Activated CD4-positive, alpha-beta T cell treated with anti-CD3 and anti-CD28 coated beads, Interleukin-2, amount 50 U/mL, for 16 hours (primary cell): Measurements from ENCODE around the gene NCSTN.
"Not testable (repeated sequence)": the region's sequence is repeated elsewhere in the genome, so short reads cannot be mapped to it uniquely, and the experiment has no call there.

ENCODE experiments used
- DNase-seq: peaks from one replicate; pipeline ENCODE4 v3.0.0-alpha.2; 2020

NCSTN gene

GRCh38 chr1:160374306-160375110 lies 31.3 kb downstream of the NCSTN start:
- no peak for DNase-seq

DNA sequence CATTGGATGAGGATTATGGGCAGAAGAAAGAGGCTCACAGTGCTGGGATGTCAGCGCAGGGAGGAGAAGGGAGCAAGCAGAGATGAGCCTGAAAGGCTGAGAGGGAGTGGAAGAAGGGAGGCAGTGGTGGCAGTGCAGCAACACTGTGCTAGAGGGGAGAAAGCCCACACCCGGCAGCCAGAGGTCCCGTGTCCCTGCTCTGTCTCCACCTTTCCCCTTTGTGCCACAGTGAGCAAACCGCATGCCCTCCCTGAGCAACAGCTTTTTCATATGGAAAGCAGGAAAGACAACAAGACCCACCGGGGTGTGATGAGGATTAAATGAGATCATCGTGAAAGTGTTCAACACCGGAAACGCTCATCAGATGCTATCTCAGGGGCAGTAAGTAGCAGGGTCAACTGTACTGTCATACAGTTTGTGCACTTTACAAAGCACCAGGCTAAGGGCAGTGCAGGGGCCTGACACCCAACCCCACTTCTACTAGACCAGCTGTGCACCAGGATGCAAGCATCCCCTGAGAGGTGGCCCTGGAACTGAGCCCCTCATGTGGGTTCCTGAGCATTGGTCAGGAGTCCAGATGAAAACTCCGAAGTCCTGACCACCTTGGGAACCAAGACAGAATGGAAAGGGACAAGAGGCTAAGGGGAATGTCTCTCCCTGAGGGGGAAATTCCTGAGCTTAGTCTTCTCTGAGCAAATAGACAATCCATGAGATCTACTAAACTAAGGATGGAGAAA lies 32.8 kb downstream of the NCSTN start:
- peak; percentile 37 for DNase-seq

- DNase-seq: peak; percentile 63
Measured at GRCh38 chr1:160376525-160377131, 33.4 kb downstream of the NCSTN start.

DNA sequence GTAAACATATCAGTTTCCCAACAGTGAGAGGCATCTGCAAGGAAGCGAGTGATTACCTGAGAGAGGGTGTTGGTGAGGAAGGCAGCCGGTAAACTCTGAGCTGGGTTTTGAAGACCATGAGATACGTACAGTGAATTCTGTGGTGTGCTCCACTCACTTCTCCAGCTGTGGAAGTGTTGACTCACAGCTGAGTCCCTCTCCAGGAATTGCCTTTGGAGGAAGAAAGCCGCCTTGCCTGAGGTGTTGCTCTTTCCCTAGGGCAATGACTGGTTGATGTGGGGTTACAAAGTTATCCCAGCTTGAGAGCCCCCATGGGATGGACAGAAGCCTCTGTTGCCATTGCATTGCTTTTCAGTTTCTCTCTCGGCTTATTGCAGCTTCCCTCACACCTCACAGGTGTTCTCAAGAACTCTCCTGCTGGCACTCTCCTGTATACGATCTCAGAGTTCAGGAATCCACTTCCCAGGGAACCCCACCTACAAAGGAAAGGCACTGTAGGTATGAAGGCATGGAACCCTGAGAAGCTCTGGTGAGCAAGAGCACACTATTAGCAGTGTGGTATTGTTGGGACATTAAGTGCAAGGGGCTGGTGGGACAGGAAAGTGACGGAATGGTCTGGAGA lies 34.5 kb downstream of the NCSTN start:
- no peak for DNase-seq

DNA sequence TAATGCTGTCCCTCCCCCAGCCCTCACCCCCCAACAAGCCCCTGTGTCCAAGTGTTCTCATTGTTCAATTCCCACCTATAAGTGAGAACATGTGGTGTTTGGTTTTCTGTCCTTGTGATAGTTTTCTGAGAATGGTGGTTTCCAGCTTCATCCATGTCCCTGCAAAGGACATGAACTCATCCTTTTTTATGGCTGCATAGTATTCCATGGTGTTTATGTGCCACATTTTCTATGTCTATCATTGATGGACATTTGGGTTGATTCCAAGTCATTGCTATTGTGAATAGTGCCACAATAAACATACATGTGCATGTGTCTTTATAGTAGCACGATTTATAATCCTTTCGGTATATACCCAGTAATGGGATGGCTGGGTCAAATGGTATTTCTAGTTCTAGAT lies 41.6 kb downstream of the NCSTN start:
- not testable (repeated sequence) for DNase-seq

- DNase-seq: not testable (repeated sequence)
Measured at GRCh38 chr1:160388406-160388805, 45.2 kb downstream of the NCSTN start.

- no peak for DNase-seq
Measured at GRCh38 chr1:160394673-160395072, 51.5 kb downstream of the NCSTN start.

GRCh38 chr1:160397651-160398050 lies 54.5 kb downstream of the NCSTN start:
- no peak for DNase-seq

- no peak for DNase-seq
Measured at GRCh38 chr1:160398823-160399222, 55.6 kb downstream of the NCSTN start.

DNA sequence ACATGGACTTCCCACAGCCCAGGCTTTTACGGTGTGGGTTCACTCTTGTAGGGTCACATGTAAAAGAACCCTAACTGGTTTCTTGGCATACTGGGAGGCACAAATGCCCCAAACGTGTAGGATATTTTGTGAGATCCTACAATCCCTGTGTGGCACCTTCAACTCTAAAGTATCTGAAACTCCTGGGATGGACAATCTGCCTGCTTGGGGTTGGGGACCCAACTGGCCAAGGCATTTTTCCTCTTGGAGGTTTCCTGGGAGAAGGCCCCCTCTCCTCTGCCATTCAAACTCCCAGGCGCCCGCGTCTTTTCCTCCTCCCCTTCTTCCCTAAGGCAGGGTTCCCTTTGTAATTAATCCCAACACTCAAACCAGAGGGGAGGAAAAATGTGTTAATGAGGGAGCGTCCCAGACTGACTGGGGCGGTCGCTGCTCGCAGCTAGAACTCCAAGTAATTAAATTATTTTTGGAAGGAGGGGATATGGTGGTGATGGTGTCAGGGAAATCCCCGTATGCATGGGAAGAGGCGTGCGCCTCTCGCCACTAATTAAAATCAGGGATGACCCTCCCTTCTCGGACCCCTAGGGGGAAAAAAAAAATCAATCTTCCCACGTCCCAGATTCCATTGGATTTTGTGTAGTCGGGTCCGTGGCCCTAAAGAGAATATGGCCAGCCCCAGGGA lies 56.5 kb downstream of the NCSTN start:
- no peak for DNase-seq

DNA sequence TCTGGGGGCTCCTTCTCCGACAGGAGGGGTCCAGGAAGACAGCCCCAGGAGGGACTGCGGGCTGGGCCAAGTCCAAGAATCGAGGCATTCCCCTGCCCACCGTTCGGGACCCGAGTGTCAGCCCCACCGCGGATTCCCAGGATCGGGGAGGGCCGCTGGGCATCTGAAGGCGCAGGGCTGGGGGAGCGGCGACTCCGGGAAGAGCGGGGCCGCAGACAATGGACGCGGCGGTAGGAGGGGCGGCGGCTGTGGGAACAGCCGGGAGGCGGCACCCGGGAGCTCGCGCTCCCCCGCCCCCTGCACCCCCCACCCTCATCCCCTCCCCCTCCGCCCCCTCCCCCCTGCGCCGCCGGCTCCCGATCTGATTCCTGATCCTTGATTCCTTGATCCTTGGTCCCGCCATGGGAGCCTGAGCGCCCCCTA lies 57.1 kb downstream of the NCSTN start, which contains the start of gene VANGL2:
Gene VANGL2 (plus strand): TSS at position 342 of the 423 bp plus-strand sequence. CDS start 15,274 bp downstream, outside the sequence.
- peak; percentile 12 for DNase-seq

DNA sequence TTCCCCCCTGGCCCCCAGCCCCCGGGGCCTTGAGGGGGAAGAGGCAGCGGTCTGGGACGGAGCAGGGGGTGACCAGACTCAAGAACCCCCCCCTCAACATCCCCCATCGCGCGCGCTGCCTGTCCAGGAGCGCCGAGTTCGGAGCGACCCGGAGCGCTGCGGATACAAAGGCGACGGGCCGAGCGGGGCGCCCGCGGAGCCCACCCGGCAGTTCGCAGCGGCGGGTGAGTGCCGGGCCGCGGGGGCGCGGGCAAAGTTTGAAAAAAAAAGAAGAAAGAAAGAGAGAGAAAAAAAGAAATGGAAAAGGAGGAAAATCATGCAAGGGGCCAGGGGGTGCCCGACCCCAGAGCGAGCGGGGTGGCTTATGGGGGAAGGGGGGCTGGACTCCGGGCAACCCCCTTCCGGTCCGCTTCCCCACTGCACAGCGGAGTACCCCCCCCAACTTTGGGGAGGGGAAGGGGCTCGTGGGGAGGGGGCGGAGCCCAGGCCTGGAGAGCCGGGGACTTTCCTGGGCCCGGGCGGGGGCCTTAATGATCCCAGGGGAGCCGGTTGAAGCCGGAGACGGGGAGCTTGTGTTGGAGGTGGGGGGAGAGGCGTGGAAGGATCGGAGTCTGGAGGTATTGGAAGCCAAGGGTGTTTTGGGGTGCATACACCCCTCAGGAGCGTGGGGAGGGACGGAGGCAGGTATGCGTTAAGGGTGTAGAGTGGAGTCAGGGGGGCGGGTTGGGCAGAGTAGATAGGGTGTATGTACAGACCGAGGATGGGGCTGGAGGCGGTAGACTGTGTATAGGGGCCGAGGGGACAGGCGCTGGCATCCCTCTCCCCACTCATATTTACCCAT lies 57.7 kb downstream of the NCSTN start:
- no peak for DNase-seq

DNA sequence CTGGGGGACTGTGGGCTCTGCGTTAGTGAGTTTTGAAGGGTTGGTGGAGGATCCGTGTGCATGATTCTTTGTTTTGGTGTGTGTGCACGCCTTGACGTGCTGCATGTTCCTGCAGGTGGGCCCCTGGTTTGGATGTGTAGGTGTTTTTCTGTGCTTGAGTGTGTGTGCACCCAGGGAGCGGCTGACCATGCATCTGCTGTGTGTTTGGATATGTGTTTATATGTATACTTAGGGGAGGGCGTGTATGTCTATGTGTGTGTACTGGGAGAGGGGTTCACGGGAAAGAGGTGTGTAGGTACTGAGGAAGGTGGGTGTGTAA lies 58.3 kb downstream of the NCSTN start:
- no peak for DNase-seq

DNA sequence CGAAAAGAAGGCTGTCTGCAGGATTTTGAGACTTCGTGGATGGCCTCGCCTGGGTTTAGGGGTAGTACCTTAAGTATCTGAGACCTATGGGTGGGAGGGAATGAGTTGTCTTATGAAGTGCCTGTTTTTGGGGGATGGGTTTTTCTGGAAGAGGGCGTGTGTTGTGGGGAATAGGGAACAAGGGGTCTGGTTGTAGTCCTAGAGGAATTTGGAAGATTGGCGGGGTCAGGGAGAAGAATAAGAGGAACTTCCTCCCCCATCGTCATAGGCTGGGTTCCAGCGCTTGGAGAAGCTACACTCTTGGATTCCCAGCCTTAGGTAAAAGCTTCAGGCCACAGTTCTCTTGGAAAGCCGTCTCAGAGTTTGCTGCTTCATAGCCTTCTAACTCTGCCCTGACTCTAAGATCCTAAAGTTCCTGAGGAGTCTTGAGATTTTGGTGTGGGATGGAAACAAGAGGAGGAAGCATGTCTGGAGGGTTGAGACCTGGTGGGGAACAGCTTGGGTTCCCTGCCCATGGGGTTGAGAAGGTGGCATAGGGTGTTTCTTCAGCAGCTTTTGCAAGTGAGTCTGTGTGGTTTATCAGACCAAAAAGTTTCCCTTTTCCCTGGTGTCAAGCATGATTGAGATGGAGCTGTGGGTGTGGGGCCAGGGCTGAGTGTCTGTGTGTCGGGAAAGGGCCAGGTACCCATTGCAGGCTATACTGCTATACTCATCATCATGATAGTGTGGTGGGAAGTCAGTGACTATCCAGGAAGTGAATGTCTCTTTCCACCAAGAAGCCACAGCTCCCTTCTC lies 59.0 kb downstream of the NCSTN start:
- DNase-seq: no peak

- DNase-seq: no peak
Measured at GRCh38 chr1:160403244-160403643, 60.1 kb downstream of the NCSTN start.

DNA sequence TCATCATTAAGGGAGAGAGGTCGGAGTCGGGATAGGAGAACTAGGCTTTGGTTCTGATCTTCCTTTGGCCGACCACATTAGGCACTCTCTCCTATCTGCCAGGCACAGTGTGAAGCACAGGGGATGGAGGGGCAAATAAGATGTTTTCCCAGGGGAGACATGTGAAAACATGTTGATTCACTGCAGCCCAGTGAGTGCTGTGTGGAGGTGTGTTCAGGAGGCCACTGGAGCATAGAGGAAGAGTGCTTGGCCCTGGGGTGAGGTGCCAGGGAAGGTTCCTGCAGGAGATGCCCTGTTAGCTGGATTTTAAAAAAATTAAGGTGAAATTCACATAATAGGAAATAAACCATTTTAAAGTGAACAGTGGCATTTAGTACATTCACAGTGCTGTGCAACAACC lies 60.9 kb downstream of the NCSTN start:
- DNase-seq: no peak

DNA sequence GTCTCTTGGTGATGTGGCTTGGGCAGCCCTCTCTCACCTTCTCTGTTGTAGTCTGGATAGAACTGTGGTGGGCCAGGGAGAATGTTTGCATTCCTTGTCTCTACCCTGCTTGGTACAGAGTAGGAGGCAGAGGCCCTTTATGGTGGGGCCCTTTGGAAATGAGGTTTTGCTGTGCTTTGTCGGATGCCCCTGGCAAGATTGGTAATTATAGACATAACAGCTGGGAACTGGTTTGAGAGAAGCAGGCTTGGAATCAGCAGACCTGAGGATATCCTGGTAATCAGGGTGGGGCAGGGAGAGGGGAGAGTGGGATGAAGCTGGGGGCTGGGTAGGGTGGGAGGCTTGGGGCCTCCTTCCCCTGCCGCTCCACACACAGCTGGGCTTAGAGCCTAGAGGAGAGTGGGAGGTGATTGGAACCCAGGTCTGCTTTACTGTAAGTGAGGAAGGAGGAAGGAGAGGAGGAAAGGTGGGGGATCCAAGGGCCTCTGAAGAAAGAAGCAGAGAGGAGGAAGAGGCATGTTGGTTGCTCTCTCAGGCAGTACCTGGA lies 62.2 kb downstream of the NCSTN start:
- DNase-seq: no peak

DNA sequence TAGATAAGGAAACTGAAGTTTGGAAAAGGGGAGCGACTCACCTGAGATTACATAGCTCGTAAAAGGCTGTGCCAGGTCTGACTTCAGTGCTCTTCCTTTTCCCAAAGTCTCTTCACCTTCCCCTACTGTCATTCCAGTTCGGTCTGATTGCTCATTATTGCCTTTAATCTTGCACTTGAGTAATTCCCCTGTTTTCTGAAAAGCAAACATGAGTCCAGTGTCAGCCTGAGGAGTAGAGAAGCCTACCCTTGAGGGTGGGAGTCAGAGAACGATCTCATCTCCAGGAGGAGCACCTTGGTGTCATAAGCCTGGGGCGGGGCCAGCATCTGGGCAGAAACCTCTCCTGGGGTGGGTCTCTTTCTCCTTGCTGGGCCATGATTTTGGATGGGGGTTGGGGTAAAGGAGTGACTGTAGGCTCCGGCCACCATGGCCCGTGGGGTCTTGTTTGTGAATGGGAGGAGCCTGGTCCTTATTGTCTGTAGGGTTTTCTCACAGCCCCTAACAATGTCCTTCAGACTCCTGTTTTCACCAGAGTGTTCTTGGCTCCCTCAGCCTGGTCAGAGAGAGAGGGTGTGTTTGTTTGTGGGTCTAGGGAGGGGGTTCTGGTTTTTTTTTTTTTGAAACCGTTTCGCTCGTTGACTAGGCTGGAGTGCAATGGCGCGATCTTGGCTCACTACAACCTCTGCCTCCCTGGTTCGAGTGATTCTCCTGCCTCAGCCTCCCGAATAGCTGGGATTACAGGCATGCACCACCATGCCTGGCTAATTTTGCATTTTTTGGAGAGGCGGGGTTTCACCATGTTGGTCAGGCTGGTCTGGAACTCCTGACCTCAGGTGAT lies 63.2 kb downstream of the NCSTN start:
- no peak for DNase-seq
